Esophagus squamous epithelium (tissue), 5 donors: Measurements from ENCODE around the gene CDHR4. TPM values are rescaled to one million over a fixed set of nuclear protein-coding genes. Genes with fewer than 3 reads are reported as not detected.
"Not testable (repeated sequence)": the region's sequence is repeated elsewhere in the genome, so short reads cannot be mapped to it uniquely, and the experiment has no call there.

Experiments
- DNase-seq: peaks from one replicate; lab custom pipeline; 2025; lab: John Stamatoyannopoulos, UW
- H3K27ac ChIP-seq, 4 donors: fragments of 200-600 bp; sonication (generic); one replicate each; pipeline ENCODE4 v1.5.1; 2016 to 2019; ENCODE audit warnings: mild to moderate bottlenecking in 1 of 4
- H3K27me3 ChIP-seq, 4 donors: fragments of 200-600 bp; sonication (generic); 1 replicate in 3 of 4; 2 replicates in 1 of 4; pipeline versions ENCODE4 v1.5.1 to v1.6.0; 2017 to 2021; ENCODE audit warnings: antibody characterized with exemption in 1 of 4
- H3K36me3 ChIP-seq, 3 donors: fragments of 200-600 bp; sonication (generic); one replicate each; pipeline ENCODE4 v1.5.1; 2016 to 2019
- H3K4me1 ChIP-seq, 3 donors: fragments of 200-600 bp; sonication (generic); one replicate each; pipeline ENCODE4 v1.5.1; 2017 to 2019
- H3K4me3 ChIP-seq, 4 donors: fragments of 200-600 bp; sonication (generic); 1 replicate in 3 of 4; 2 replicates in 1 of 4; pipeline ENCODE4 v1.5.1; 2016 to 2019; ENCODE audit warnings: mild to moderate bottlenecking in 2 of 4, moderate library complexity in 1 of 4
- H3K9me3 ChIP-seq, 3 donors: fragments of 200-600 bp; sonication (generic); one replicate each; pipeline ENCODE4 v1.5.1; 2016 to 2019
- CTCF ChIP-seq, 6 experiments: fragments of 450-650 bp in 4 of 6; fragments of 200-600 bp in 2 of 6; sonication (generic) in 2 of 6; IDR thresholded peaks; one replicate each; pipeline ENCODE4 v1.5.1; 2016 to 2019; ENCODE audit warnings: antibody characterized with exemption in 6 of 6, mild to moderate bottlenecking in 4 of 6, moderate library complexity in 4 of 6
- POLR2A ChIP-seq, 4 donors: fragments of 450-650 bp; IDR thresholded peaks; one replicate each; pipeline ENCODE4 v1.6.1; 2017; ENCODE audit warnings: antibody characterized with exemption in 4 of 4, mild to moderate bottlenecking in 4 of 4, moderate library complexity in 3 of 4
- WGBS, 2 donors: methylation state at CpG; one replicate each; pipeline ENCODE4 v1.1.5; 2018; 5-methylcytosine and 5-hydroxymethylcytosine counted together
- intact Hi-C: fragments of 100-400 bp; cut with DNase I; formaldehyde crosslinking; loops from one replicate; pipeline ENCODE4 v1.15.0; 2022
- total RNA-seq, 4 donors: library from RNA; depleted of rRNA; stranded (reverse); fragments of >200 nt; gene quantifications; one replicate each; pipeline ENCODE4 v1.1.0, GENCODE V29; 2016
- donor health status: DM: yes; HTN: yes; CAD: no.

The CDHR4 gene
- total RNA-seq, 4 donors from 2014 or later: not detected

- H3K27me3 ChIP-seq: no peaks in the 10 kb centered on the region
- 79 to 83% methylated on average over 6 of the region's 6 CpGs for WGBS, 2 donors
- intact Hi-C loops: no loop called here
- TF ChIP-seq CTCF (IDR thresholded peaks at IDR 0.05) (no peak), POLR2A (IDR thresholded peaks at IDR 0.05) (no peak)
- no peak overlapping the region for H3K27ac ChIP-seq
- no peaks in the 10 kb centered on the region for H3K9me3 ChIP-seq
- peaks cover 0 to 26% (median 5%) of the 10 kb centered on the region in 3 donors for H3K36me3 ChIP-seq
- H3K4me3 ChIP-seq: no peak overlapping the region
- H3K4me1 ChIP-seq: no peaks in the 10 kb centered on the region
- DNase-seq: no peak
These were observed 26.3 kb upstream of the CDHR4 start for GRCh38 chr3:49826016-49826415.

GRCh38 chr3:49823131-49823530 lies 23.5 kb upstream of the CDHR4 start:
- H3K27me3 ChIP-seq, DNase-seq, H3K27ac ChIP-seq, intact Hi-C loops, H3K9me3 ChIP-seq, H3K36me3 ChIP-seq, H3K4me1 ChIP-seq, H3K4me3 ChIP-seq: not testable (repeated sequence)
- WGBS, 2 donors: 62 to 97% methylated on average over 3 of the region's 3 CpGs

GRCh38 chr3:49813497-49814174 lies 14.0 kb upstream of the CDHR4 start, which contains the start of gene UBA7:
TSS of gene UBA7 (minus strand) at chr3:49813953. CDS start at chr3:49813787, 166 bp downstream.
- WGBS, 2 donors: 0% methylated on average over 1 to 3 of the region's 9 CpGs
- H3K27ac ChIP-seq: peak within 1 kb of the TSS; percentile 76 to 88 (median 84)
- H3K36me3 ChIP-seq: peaks cover 15 to 40% (median 18%) of the 10 kb centered on the region in 3 donors
- H3K9me3 ChIP-seq: no peaks in the 10 kb centered on the region
- intact Hi-C loops: no loop called here
- DNase-seq: no peak
- H3K4me1 ChIP-seq: peaks cover 16 to 40% (median 19%) of the 10 kb centered on the region in 3 donors
- TF ChIP-seq POLR2A (IDR thresholded peaks at IDR 0.05) (peak in 1 of 4 donors; percentile 9), CTCF (IDR thresholded peaks at IDR 0.05) (no peak)
- peak within 1 kb of the TSS; percentile 24 to 65 (median 53) for H3K4me3 ChIP-seq
- H3K27me3 ChIP-seq: no peaks in the 10 kb centered on the region

- no peak for TF ChIP-seq POLR2A (IDR thresholded peaks at IDR 0.05)
- TF ChIP-seq CTCF (IDR thresholded peaks at IDR 0.05): no peak
- peaks cover 15 to 46% (median 18%) of the 10 kb centered on the region in 3 donors for H3K36me3 ChIP-seq
- peaks cover 18 to 47% (median 19%) of the 10 kb centered on the region in 3 donors for H3K4me1 ChIP-seq
- no peak for DNase-seq
- 43 to 57% methylated on average over 3 to 5 of the region's 9 CpGs for WGBS, 2 donors
- intact Hi-C loops: no loop called here
- H3K27me3 ChIP-seq: no peaks in the 10 kb centered on the region
- no peaks in the 10 kb centered on the region for H3K9me3 ChIP-seq
- H3K27ac ChIP-seq: peak overlapping the region; percentile 76 to 88 (median 84)
- peak overlapping the region; percentile 24 to 65 (median 53) for H3K4me3 ChIP-seq
These were observed 13.3 kb upstream of the CDHR4 start for GRCh38 chr3:49812916-49813496.

- Histone ChIP-seq H3K4me3 (no peak overlapping the region), H3K36me3 (peaks cover 15 to 51% (median 18%) of the 10 kb centered on the region in 3 donors), H3K9me3 (no peaks in the 10 kb centered on the region), H3K27me3 (no peaks in the 10 kb centered on the region), H3K4me1 (peaks cover 44 to 75% (median 52%) of the 10 kb centered on the region in 3 donors), H3K27ac (peak overlapping the region; percentile 7 to 98 (median 38))
- no peak for DNase-seq
- 29 to 54% methylated on average over 3 to 10 of the region's 13 CpGs for WGBS, 2 donors
- TF ChIP-seq CTCF (IDR thresholded peaks at IDR 0.05): no peak
- no peak for TF ChIP-seq POLR2A (IDR thresholded peaks at IDR 0.05)
- intact Hi-C loops: no loop called here
These were observed 7.9 kb upstream of the CDHR4 start for GRCh38 chr3:49807431-49808114.
